ENCODE results near the gene BUB1B.

BUB1B gene

GRCh38 chr15:40257656-40258450 is 97.0 kb downstream of the BUB1B start:
- DNase-seq: no peak

GRCh38 chr15:40258544-40258943 is 97.7 kb downstream of the BUB1B start:
- no peak for DNase-seq

GRCh38 chr15:40259021-40259420 is 98.2 kb downstream of the BUB1B start:
- no peak for DNase-seq

GRCh38 chr15:40263024-40263754 is 102.3 kb downstream of the BUB1B start:
- no peak for DNase-seq

GRCh38 chr15:40264321-40265153 is 103.7 kb downstream of the BUB1B start:
- no peak for DNase-seq

- DNase-seq: no peak
Measured at GRCh38 chr15:40265355-40265754, 104.5 kb downstream of the BUB1B start.

- no peak for DNase-seq
Measured at GRCh38 chr15:40265875-40266274, 105.0 kb downstream of the BUB1B start.

- no peak for DNase-seq
Measured at GRCh38 chr15:40266828-40267304, 106.0 kb downstream of the BUB1B start.

GRCh38 chr15:40267670-40268069 is 106.8 kb downstream of the BUB1B start:
- DNase-seq: no peak

- DNase-seq: no peak
Measured at GRCh38 chr15:40269604-40270003, 108.7 kb downstream of the BUB1B start.

- no peak for DNase-seq
Measured at GRCh38 chr15:40270246-40270995, 109.6 kb downstream of the BUB1B start.

Measured in NCI-H2107 (cell line).